GM19035 (cell line): Measurements from ENCODE around the gene CRIM1.

ENCODE experiments used
- ATAC-seq: cut with Tn5 transposase; IDR thresholded peaks from one replicate; pipeline ENCODE4 v1.9.1; 2021; ENCODE audit not compliant: unreplicated experiment

The CRIM1 gene

DNA sequence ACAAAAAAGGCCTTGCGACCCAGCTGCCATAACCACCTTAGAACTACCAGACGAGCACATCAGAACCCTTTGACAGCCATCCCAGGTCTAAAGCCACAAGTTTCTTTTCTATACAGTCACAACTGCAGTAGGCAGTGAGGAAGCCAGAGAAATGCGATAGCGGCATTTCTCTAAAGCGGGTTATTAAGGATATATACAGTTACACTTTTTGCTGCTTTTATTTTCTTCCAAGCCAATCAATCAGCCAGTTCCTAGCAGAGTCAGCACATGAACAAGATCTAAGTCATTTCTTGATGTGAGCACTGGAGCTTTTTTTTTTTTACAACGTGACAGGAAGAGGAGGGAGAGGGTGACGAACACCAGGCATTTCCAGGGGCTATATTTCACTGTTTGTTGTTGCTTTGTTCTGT lies 193.6 kb downstream of the CRIM1 start:
- no peak for ATAC-seq

DNA sequence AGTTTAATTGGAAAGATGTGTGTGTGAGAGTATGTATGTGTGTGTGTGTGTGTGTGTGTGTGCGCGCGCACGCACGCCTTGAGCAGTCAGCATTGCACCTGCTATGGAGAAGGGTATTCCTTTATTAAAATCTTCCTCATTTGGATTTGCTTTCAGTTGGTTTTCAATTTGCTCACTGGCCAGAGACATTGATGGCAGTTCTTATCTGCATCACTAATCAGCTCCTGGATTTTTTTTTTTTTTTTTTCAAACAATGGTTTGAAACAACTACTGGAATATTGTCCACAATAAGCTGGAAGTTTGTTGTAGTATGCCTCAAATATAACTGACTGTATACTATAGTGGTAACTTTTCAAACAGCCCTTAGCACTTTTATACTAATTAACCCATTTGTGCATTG lies 194.4 kb downstream of the CRIM1 start:
- ATAC-seq: no peak

DNA sequence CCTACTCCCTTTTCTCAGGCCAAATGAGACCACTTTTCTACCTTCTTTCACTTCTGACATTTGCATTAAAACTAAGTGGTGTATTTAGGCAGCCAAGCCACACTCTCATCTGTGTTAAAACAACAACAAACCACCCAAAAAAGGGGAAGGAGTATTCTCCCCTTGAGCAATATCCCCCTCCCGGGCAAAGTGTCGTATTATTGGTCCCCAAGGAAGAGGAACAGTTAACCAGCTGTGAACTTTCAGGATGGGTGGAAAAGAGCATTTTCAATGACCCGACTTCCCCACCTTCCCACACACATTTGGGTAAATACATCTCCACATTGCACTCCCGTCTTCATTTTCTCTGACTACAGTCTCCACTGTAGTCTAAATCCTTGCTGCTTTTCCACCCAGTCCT lies 198.1 kb downstream of the CRIM1 start:
- no peak for ATAC-seq

DNA sequence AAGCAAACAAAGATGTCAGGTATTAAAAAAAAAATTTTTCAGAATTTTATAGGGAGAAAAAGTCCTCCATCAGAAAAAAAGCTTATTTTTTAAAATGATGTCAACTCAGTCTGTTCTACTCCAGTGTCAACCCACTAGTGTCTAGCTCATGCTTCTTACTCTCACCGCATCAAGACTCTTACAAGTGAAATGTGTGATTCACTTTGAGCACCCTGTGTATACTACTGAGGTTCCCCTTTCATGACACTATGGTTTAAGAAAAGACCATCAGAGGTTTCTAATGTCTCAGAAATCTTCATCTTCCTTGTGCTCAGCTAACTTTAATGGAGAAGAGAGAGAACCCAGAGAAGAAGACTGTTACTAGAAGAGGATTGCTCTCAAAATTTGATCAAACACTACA lies 199.0 kb downstream of the CRIM1 start:
- ATAC-seq: no peak

DNA sequence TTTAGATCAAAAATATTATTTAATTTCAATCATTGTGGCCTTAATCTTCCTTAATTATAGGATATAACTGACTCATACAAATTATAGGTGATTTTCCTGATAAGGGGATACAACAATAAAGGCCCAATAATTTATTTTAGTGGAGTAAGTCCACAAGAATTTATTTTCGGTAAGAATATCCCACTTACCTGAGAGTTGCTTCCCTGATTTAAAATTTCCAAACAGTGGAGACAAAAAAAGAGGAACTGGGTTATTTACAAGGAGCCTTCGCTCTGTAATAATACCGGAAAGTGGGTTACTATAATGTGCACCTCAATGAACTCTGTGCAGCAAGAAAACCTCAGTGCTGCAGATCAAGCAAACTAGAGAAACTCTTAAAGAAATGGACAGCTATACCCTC lies 200.2 kb downstream of the CRIM1 start:
- ATAC-seq: no peak

DNA sequence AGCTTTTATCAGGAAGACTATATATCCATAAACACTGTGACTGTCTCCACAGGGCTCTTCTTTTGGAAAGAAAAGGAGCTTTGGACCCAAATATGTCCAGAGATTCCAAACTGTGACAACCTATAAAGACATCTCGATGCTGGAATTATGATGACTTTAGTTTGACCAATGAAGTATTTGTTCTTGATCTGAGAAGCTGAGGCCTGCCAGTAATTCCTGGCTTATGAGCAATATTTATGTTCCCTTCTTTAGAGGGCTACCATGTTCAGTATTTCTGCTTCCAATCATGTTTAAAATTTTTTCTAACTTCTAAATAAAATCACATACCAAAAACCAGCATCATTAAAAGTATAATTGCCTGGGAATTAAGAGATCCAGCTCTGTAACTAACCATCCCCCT lies 201.3 kb downstream of the CRIM1 start:
- no peak for ATAC-seq

DNA sequence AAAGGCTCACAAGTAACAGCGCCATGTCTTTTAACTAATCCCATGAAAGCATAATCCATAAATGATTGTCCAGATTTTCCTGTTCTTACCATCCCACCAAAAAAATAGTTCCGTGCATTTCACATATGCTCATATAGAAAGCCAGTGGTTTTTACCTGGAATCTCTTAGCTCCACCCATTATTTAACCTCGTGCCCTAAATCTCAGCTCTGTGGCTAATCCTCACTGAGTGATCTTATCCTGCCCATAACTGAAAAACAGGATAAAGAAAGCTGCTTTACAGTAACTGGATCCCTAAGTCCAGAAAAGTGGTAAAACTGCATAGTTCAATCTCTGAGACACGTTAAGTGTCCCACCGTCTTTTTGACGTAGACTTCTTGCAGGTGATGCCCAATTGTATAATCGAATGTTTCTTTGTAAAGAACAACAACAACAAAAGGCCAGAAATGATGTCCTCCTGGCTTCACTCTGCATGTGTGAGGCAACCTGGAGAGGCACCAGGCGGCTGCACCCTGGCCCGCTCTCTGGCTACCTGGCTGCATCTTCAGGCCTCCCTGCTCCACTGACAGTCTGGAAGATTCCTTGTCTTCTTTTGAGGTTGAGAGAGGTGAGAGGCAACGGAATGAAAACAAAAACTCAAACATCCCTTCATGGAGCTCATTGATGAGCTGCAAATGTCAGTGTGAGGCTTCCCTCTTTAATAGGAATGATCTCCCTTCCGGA lies 203.8 kb downstream of the CRIM1 start:
- ATAC-seq: no peak

DNA sequence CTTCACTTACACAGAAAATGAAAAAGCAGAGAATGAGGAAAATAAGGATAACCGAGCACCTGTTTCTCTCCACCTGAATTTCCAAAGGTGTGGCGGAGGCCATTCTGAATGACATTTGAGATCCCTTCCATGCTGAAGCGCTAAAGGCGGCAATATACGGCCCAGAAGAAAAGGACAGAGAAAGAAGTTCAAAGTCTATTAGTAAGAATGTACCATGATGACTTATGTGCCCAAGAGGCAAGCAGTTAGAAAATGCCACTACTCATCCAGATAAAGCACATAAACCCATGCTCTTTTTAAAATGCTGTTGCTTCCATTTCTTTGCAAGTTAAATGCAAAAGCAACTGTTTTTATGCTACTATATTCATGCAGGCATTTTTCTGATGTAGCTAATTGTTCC lies 205.1 kb downstream of the CRIM1 start:
- no peak for ATAC-seq

DNA sequence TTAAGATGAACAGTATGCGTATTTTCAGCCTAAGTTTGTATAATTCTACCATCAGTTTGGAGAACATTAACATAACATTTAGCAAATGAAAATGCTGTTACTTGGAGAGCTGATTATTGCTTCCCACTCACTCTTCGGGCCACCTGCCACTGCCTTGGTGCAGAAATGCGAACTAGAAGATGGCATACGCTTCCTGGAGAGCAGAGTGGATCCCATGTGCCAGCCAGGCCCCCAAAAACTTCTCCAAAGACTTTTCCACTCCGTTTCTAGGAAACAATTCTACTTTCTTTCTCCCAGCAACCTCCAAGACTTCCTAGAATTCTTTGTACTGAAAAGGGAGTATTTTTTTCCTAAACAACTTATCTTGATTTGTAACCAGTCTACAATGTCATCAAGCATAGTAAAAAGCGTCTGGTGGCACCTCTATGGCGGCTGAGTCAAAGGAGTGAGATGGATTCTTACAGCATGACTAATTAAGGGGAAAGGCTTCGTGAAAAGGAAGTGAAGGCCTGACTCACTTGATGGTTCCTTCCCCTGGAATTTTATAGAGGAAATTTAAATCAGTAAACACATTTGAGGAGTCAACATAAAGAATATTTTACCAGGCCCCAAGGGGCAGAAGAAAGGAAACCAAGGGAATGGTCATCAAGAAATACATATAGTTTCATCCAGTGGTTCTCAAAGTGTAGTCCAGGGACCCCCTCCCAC lies 205.8 kb downstream of the CRIM1 start:
- no peak for ATAC-seq

DNA sequence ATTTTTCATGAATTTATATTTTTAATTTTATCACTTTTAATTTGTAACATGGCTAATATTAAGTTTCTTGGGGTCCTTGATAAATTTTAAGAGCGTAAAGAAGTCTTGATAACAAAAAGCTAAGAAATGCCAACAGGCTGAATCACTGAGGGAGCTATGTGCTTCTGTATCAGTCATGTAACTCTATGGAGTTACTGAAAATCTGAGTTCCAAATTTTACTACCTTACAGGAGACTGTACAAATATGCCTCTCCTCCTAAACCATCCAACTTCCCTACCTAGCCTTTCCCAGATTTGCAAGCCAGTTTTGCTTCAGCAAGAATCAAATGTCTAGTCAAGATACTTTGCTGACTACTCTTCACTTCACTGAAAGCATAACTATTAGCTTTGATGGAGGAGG lies 206.7 kb downstream of the CRIM1 start:
- ATAC-seq: no peak

DNA sequence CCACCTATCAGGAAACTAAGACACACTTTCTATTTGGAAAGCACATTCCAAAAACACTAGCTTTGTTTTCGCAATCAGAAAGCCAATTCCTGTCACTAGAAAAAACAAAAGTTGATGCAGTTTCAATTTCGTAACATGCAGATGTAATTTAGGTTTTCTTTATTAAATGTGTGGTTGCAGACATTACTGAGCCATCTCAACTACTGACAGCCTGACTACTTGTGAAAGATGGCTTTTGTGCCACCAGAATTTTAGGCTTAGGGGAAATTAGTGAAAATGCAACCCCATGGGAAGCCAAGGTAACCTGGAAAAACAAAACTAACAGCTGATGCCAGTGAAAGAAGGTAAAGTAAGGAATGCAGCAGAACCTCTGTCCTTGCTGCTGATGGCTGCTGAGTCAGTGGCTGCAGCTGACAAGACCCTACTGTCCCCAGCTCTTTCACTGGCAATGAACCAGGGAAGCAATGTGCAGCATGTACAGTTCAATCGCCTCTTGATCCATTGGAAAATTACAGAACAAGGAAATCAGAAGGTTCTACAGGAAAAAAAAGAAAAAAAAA lies 207.5 kb downstream of the CRIM1 start:
- no peak for ATAC-seq

DNA sequence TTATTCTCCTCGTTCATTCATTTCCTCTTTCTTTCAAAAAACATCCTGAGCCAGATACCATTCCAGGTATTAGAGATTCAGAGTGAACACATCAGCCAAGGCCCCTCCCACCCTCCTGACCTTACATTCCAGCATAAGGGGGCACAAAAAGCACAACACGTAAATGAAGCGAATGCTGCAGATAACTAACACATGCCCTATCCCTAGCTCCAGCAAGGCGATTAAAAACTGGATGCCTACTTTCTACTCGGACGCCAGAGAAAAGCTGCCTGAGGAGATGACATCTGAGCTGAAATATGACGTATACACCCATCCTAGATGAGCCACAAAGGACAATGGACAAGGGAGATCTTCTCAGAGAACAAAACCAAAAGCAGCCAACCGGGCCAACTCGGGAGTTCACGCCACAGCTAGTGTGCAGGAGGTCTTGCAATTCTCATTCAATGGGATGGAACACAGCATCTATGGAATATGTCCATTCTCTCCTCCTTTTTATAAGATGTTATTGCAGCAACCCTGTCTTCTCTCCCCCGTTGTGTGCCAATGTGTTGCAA lies 208.9 kb downstream of the CRIM1 start:
- ATAC-seq: no peak

DNA sequence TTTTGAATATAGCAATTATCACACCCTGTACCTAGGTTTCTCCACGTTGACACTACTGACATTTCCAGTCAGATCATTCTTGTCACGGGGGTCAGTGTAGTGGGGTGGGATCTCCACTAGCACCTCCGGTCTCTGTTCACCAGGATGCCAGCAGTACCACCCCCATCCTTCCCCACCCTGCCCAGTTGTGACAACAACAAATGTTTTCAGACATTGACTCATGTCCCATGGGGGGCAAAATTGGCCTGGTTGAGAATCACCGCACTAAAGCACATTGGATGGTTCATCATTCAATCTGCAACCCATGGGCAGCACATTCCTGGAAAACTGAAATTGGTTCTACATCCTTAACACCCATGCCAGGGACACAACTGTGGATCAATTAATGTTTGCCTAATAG lies 210.1 kb downstream of the CRIM1 start:
- no peak for ATAC-seq

DNA sequence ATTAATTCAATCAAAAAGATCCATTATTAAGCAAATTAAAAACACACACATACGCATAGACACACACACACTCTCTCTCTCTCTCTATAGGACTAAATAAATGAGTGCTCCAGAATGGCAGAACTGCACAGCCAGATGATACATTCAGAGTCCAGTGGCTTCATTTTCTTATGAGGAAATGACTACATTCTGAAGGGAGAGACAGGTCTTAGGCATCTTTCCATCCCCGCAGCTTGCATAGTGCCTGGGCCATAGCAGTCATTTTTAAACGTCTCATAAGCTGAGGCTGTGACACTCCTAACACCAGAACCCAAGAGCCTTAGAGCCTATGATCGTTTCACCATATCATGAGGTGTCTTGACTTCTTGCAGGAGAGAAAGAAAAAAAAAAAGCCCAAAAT lies 211.3 kb downstream of the CRIM1 start:
- ATAC-seq: no peak

DNA sequence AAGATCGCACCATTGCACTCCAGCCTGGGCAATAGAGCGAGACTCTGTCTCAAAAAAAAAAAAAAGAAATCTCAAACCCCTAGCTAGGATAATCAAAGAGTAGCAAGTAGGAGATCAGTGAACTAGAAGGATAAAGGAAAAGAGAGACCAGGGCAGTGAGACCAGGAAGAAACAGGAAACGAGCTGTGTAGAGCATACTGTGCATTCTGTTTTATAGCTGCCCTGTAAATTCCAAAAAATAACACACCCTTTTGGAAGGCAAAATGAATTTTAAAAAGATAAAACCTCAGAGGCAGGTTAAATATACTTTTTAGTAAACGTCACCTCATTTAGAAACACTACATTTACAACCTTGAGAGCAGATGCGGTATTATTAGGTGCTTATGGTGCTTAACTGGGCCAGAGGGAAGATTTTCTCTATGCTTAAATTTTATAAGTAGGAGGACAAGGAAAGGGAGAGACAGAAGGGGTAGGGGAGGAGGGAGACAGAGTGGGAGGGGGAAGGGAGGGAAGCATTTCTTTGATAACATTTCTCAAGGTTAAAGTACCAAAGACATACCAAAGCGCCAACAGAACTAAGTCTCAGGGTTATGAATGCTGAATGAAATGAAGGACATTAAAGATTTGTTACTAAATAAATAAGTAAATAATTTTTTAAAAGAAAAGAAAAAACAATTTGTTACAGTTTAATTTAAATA lies 212.3 kb downstream of the CRIM1 start:
- ATAC-seq: no peak

DNA sequence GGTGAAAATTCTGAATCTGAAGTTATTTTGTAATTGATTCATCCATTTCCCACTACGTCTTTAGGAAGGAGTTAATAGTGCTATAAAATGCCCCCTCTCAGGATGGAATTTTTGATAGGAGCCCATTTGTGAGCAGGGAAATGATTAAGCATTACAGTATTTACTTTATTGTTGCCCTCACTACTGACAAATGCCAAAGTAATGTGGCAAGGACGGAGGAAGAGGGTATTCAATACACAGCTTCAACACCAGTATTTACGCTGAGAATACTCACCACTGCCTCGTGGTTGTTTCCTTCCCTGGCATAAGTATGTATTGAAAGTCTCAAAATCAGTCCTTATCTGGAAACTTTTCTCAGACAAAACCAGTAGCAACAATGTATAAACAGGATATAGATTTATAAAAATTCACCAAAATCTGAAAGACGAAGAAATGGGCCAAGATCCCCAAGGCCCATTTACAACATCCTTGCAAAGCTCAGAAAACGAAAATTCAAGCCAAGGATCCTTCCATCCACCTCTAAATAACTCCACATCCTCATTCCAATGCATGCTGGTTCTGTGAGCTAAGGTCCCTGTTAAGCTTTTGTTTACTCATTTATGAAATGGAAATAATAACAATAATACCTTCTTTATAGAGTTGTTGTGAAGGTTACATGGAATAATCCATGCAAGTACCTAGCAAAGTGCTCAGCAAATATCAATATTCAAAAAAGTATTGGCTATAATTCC lies 213.1 kb downstream of the CRIM1 start:
- ATAC-seq: no peak

DNA sequence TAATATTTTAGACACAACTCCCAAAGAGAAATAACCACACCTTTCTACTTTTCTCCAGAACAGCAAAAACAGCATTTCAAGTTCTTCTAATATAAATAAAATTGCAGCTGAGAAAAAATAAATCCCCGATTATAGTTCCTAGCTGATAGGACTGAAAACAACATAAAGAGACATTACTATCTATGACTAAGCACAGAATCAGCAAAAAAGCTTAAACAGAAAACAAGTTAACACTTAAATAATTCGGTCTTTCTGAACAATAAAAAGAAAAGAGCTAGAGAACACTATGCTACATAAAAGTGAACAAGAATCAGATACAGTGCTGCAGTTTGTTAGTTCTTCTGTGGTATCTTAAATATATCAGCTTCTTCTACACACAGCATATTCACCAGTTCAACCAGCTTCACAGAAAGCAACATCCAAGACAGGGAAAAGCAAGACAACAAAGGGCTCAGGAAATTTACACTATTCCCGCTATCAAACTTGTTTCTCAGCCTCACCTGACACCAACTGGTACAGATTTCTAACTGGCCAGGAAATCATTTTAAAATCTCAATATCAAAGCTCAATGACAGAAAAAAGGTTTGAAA lies 213.8 kb downstream of the CRIM1 start:
- ATAC-seq: no peak

DNA sequence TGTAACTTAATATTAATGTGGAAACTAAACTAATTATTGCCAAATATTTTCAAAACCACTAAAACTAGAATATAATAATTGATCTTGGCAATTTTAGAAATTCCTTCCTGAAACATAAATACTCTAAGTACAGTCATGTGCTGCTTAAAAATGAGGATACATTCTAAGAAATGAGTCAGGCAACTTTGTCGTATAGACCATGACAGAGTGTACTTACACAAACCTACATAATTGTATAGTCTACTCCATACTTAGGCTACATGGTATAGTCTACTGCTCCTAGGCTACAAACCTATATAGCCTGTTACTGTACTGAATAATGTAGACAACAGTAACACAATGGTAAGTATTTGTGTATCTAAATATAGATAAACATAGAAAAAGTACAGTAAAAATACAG lies 214.8 kb downstream of the CRIM1 start:
- no peak for ATAC-seq

DNA sequence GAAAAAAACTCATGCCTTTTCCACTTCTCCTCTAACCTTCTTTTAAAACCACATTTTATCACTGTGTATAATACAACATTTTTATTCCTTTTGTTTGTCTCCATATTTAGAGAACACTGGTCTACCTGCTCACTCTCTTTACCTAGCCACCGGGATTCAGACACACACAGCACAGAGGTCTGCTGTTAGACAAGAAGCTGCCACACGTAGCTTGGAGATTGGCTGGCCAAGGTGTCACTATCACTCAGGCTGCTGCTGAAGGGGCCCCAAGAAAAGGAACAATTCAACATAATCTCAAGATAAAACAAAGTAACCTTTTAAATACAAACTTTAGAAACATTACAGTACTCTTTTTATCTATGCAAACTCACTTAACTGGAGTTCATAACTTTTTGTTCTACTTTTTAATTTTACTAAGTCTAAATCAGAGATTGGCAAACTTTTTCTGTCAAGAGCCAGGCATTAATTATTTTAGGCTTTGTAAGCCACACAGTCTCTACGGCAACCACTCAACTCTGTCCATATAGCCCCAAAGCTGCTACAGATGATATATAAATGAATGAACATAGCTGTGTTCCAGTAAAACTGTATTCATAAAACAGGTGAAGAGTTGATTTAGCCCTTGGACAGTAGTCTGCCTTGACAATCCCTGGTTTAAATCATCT lies 216.6 kb downstream of the CRIM1 start:
- no peak for ATAC-seq

DNA sequence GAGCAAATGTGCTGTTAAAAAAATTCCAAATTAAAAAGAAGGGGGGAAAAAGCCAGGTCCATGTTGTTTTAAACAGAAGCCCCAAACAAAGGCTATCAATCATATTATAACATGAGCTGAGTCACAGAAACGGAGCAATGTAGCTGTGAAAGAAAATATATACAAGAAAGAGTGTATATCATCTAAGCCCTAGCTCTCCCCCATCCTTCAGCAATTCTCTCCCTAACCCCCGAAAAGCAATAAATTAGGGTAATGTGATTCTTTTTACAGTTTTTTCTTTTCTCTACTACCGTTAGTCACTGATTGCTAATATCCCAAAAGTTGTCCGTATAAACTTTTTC lies 217.1 kb downstream of the CRIM1 start:
- ATAC-seq: no peak
